Measurements from ENCODE around the gene NOC2L.

The NOC2L gene

DNA sequence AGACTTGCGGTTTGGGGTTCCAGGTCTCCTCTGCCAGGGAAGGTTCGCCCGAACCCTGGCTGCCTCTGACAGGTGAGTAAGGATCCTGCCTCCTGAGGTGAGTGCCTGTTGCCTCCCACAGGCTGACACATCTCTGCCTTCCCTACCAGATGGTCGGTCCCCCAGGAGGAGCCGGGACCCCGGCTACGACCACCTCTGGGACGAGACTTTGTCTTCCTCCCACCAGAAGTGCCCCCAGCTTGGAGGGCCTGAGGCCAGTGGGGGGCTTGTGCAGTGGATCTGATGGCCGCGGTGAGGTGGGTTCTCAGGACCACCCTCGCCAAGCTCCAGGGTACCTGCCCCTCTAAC is 15.2 kb upstream of the NOC2L start:
- no peak for DNase-seq

DNA sequence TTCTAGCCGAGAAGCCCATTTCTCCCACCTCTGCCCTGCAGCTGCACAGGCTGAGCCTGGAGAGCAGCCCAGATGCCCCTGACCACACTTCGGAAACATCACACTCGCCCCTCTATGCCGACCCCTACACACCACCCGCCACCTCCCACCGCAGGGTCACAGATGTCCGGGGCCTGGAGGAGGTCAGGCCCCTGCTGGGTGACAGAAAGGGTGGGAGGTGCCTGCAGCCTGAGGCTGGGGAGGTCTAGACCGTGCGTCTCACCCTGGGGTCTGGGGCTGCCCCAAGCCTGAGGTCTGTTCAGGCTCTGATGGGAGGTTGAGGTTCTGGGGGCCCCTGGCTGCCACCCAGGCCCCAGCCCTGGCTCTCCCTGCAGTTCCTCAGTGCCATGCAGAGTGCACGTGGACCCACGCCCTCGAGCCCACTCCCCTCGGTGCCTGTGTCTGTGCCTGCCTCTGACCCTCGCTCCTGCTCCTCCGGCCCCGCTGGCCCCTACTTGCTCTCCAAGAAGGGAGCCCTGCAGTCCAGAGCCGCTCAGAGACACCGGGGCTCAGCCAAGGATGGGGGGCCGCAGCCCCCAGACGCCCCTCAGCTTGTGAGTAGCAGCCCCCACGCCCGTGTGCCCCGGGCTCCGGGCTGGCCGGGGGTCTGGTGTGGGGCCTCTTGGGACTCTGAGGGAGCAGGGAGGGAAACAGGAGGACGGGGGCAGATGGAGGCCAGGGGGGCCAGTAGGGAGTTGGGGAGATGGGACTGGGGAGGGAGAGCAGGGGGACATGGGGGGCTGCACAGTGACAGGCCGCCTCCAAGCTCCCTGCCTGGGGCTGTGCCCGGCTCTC is 14.6 kb upstream of the NOC2L start:
- DNase-seq: no peak

DNA sequence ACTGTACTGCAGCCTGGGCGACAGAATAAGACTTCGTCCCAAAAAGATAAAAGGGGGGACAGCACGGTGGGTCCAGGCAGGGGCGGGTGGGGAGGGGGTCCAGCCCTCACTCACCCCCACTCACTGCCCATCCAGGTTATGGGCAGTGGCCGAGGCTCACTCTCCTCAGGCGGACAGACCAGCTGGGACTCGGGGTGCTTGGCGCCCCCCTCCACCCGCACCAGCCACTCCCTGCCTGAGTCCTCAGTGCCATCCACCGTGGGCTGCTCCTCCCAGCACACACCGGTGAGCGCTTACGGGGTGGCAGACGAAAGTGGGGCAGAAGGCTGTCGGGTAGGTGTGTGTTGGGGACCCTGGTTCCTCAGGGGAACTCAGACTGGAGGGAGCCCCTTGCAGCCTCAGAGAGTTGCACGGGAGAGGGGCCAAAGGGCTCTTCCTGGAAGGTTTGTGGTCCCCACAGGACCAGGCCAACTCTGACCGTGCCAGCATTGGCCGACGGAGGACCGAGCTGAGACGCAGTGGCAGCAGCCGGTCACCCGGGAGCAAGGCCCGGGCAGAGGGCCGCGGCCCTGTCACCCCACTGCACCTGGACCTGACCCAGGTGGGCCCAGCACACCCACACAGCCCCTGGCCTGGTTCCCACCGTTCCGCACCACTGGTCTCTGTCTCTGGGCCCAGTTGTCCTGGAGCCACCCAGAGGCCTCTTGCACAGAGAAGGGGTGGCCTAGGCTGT is 13.8 kb upstream of the NOC2L start:
- no peak for DNase-seq

DNA sequence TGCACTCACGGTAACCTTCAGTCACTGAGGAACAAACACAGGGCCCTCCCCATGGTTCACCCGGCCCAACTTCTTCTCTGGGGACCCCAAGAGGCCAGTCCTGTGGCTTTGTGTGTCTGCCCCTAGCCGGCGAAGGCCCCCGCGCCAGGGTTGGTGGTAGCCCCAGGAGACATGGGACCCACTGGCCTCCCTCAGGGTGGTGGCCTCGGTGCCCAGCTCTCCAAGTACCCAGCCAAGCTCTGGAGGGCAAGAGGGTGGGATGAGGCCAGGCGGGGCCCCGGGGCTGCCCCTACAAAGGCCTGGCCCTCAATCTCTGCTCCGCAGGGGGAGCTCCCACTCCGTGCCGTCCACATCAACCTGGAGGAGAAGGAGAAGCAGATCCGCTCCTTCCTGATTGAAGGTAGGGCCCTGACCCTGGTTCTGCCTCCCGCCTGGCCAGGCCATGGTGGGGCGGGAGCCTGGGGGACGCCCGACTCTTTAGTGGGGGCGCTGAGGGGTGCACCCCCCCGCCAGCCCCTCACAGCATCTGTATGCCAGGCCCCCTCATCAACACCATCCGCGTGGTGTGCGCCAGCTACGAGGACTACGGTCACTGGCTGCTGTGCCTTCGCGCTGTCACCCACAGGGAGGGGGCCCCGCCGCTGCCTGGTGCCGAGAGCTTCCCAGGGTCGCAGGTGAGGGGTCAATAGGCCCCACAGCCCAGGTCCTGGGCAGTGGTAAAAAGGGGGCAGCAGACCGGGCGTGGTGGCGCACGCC is 12.9 kb upstream of the NOC2L start:
- DNase-seq: no peak

- DNase-seq: no peak
These were observed 12.1 kb upstream of the NOC2L start for GRCh38 chr1:970973-971730.

DNA sequence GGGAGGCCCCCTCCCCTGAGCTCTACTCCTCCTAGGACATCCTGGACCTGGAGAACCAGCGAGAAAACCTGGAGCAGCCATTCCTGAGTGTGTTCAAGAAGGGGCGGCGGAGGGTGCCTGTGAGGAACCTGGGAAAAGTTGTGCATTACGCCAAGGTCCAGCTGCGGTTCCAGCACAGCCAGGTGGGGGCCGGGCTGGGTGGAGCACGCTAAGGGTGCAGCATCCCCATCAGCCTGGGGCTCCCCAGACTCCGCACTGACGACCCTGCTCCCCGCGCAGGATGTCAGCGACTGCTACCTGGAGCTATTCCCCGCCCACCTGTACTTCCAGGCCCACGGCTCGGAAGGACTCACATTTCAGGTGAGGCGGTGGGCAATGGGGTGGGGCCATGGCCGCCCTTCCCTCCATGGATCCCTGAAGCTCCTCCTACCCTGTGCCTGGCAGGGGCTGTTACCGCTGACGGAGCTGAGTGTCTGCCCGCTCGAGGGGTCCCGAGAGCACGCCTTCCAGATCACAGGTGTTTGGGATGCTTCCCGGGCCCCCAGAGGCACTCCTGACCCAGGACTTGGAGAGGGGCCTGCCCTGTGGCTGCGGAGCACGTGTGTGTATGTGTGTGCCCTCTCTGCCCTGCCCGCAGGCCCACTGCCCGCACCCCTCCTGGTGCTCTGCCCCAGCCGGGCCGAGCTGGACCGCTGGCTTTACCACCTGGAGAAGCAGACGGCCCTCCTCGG is 11.4 kb upstream of the NOC2L start:
- no peak for DNase-seq

- no peak for DNase-seq
These were observed 10.3 kb upstream of the NOC2L start for GRCh38 chr1:969260-969855.

GRCh38 chr1:967466-968343 is 8.6 kb upstream of the NOC2L start:
- DNase-seq: no peak

DNA sequence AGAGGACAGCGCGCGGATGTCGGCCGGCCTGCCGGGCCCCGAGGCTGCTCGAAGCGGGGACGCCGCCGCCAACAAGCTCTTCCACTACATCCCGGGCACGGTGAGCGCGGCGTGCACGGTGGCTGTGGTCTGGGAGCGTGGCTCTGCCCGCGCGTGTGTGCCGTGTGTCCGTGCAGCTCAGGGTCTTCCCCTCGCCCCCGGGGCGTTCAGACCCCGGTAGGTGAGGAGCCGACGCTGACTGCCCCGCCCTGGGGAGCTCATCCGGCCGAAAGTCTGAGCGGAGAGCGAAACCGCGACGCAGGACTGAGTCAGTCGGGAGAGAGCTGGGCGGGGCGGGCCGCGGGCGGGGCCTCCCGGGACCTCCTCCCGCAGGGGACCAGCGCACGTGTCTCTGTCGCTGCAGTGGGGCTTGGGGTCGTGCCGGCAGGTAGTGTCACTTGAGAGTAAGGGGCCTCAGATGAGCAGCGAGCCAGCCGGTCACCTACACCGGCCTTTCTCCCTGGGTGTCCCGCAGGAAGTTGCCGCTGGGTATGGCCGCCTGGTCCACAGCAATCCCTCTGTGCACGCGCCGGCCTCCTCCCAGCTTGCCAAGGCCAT is 7.7 kb upstream of the NOC2L start:
- DNase-seq: peak; percentile 73

DNA sequence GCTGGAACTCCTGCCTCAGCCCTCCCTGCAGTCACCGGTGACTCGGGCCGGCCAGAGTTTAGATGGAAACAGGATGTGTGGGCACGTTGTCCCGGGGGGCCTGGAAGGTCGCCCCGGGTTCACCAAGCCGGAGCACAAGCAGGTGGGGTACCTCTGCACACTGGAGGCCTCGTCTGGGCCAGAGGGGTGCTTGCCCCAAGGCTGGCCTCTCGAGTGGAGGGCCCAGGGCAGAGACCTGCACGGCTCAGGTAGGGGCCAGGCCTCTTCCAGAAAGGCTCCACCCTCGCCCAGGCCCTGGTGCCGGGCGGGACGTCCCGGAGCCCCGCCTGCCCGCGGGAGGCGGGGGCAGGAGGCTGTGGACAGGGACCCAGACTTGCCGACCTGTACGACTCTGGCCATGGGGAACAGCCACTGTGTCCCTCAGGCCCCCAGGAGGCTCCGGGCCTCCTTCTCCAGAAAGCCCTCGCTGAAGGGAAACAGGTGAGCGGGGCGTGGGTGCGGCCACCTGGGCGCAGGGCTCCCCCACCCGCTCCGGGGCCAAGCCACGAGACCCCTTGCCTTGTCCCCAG is 7.2 kb upstream of the NOC2L start, which contains the start of gene PLEKHN1:
Gene PLEKHN1 (plus strand): TSS at position 348 of the 569 bp plus-strand sequence. CDS start 50 bp downstream, at position 398.
- DNase-seq: peak; percentile 10

GRCh38 chr1:965526-966134 is 6.6 kb upstream of the NOC2L start:
- DNase-seq: no peak

- DNase-seq: no peak
These were observed 5.9 kb upstream of the NOC2L start for GRCh38 chr1:964691-965525.

DNA sequence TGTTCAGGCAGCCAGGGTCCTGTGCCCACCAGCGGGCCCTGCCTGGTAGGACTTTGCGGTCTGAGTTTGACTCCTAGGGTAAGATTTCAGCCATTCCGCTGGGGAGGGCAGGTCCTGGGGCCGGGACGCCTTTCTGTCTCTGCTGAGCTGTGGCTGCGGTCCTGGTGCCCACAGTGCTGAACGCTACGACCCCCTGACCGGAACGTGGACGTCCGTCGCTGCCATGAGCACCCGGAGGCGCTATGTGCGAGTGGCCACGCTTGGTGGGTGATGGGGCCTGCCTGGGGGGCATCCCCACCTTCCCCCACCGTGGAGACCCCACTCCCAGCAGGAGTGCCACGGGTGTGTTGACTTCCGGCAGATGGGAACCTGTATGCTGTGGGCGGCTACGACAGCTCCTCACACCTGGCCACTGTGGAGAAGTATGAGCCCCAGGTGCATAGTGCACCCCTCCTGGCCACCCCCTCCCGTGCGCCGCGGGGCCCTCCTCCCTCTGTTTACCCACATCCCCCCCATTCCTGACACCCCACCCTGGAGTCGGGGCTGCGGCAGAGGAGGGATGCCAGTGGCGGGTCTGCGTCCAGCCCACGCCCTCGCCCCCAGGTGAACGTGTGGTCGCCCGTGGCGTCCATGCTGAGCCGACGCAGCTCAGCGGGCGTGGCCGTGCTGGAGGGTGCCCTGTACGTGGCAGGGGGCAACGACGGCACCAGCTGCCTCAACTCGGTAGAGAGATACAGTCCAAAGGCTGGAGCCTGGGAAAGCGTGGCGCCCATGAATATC is 4.9 kb upstream of the NOC2L start:
- DNase-seq: no peak

DNA sequence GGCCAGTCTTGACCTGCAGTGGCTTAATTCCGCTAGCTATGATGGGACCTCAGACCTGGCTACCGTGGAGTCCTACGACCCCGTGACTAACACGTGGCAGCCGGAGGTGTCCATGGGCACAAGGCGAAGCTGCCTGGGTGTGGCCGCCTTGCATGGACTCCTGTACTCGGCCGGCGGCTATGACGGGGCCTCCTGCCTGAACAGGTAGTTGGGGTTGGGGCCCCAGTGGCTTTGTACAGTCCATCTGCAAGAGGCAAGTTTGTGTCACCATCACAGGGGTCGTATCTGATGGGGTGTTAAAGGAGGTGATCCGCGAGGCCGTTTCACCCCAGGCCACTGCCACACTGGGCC is 4.2 kb upstream of the NOC2L start:
- no peak for DNase-seq

GRCh38 chr1:962381-963300 is 3.6 kb upstream of the NOC2L start:
- DNase-seq: no peak

- DNase-seq: no peak
These were observed 2.1 kb upstream of the NOC2L start for GRCh38 chr1:961132-961669.
